Measurements from ENCODE around the gene ZNF33A.

ZNF33A gene

GRCh38 chr10:37992083-37992482 is 18.4 kb upstream of the ZNF33A start:
- no peak for TF ChIP-seq CTCF (IDR thresholded peaks at IDR 0.05)

GRCh38 chr10:38003026-38003425 is 7.4 kb upstream of the ZNF33A start:
- no peak for TF ChIP-seq CTCF (IDR thresholded peaks at IDR 0.05)

GRCh38 chr10:38003588-38003987 is 6.9 kb upstream of the ZNF33A start:
- no peak for TF ChIP-seq CTCF (IDR thresholded peaks at IDR 0.05)

GRCh38 chr10:38007551-38007950 is 2.9 kb upstream of the ZNF33A start:
- no peak for TF ChIP-seq CTCF (IDR thresholded peaks at IDR 0.05)

GRCh38 chr10:38007991-38008390 is 2.5 kb upstream of the ZNF33A start:
- no peak for TF ChIP-seq CTCF (IDR thresholded peaks at IDR 0.05)

GRCh38 chr10:38016354-38016753 is 5.9 kb downstream of the ZNF33A start:
- no peak for TF ChIP-seq CTCF (IDR thresholded peaks at IDR 0.05)

- TF ChIP-seq CTCF (IDR thresholded peaks at IDR 0.05), result no peak
Observed at GRCh38 chr10:38025283-38025682, 14.8 kb downstream of the ZNF33A start.

GRCh38 chr10:38027986-38028385 is 17.5 kb downstream of the ZNF33A start:
- no peak for TF ChIP-seq CTCF (IDR thresholded peaks at IDR 0.05)

Measured in LNCAP (cell line).